HG02970 (cell line): ENCODE measurements around the gene EOLA1.
"Not testable (repeated sequence)": the region's sequence is repeated elsewhere in the genome, so short reads cannot be mapped to it uniquely, and the experiment has no call there.

ENCODE experiments used
- ATAC-seq: cut with Tn5 transposase; IDR thresholded peaks from one replicate; pipeline ENCODE4 v1.9.1; 2021; ENCODE audit warnings: mild to moderate bottlenecking, moderate library complexity, moderate number of reproducible peaks; ENCODE audit not compliant: unreplicated experiment, low FRiP score

The EOLA1 gene

DNA sequence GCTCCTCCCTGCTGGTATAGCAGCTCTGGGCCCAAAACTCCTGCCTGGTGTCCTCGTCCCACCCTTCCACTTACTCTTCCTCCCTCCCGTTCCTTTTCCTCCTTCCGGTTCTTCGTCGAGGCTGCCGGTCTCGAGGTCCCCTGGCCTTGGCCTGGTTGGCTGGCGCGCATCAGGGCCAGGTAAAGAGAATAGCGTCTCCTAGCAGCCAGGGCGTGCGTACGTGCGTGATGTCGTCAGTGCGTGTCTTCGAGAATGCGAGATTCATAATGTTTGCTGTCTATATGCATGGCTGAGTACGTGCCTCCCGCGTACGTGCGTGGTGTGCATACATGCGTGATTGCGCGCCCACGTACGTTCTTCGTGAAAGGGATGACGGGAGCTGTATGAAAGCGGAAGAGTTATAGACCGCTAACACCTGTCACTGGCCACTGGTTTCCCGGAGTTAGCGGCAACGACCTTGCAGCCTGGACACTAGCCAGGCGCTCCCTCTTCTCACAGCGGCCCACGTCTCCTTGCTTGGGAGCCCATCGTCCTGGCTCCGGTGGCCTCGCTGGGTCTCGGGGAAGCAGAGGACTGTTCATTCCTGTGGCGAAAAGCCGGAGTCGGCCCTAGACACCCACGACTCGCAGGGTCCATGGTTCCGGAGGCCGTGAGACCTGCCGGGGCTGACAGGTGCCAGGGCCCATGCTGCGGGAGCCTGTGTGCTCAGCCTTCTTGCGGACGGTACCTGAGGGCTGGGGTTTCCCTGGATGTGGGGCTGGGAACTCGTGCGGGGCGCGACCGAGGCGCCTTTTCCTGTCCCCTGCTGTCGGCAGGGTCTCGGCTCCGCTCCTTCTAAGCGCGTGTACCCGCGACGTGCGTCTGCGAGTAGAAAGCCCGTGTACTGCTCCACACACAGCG, at the start of gene EOLA1:
TSS of gene EOLA1 (plus strand) at position 392 of the 900 bp plus-strand sequence. CDS start 4,619 bp downstream, outside the sequence.
- peak; percentile 69 for ATAC-seq

DNA sequence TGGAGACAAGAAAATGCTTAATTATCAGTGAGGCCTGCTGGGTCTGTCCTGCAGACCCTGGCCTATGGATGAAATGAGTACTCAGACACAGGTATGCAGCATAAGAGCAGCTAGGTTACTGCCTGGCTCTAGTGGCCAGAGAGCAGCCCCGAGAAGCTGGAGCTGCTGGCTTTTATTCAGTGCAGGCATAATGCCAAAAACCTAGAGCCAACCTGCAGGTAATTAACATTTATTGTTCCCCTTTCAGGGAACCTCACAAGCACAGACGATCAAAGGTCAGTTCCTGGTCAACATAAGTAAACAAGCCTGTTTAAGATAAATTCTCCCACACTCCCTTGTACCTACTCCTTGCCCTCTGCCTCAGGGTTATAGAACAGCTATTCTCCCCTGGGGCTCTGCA, 49.0 kb upstream of the EOLA1 start:
- no peak for ATAC-seq

DNA sequence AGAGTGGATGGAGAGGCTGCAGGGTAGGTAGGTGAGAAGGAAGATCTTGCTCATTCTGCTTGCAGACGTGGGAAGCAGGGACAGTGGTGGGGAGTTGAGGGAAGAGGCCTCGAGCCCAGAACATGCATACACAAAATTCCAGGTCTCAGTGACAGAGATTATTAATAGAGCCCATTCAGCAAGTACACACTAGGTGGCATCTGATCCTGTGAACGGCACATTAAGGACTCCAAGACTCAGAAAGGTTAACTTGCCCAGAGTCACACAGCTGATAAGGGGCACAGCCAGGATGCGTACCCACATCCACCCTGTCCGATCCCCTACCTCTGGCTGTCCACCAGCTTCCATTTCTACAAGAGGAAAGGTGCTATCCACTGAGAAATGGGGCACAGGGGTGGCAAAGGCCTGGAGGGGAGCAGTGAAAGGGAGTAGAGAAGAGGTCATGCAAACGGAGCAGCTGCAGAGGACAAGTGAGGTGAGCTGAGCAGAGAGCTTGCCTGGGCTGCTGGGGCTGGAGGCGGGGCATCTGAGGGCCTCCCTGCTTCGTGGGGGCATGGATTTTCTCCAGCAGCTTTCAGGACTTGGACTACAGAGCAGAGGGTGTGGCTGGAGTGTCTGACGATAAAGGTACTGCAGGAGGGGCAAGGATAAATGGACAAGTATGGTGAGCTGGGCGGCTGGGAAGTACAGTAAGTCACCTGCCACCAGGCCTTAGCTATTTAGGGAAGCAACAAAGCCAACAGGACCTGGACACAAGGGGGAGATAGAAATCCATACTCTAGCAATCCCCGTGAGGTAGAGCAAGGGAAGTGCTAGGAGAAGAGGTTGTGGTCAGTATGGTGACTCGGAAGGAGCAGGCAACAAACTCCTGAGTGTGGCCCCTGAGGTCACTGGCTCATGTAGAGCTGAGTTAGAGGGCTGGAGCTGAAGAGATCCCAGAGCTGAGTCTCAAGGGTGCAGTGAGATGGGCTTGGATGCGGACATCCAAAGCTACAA, 46.9 kb upstream of the EOLA1 start:
- ATAC-seq, result no peak

DNA sequence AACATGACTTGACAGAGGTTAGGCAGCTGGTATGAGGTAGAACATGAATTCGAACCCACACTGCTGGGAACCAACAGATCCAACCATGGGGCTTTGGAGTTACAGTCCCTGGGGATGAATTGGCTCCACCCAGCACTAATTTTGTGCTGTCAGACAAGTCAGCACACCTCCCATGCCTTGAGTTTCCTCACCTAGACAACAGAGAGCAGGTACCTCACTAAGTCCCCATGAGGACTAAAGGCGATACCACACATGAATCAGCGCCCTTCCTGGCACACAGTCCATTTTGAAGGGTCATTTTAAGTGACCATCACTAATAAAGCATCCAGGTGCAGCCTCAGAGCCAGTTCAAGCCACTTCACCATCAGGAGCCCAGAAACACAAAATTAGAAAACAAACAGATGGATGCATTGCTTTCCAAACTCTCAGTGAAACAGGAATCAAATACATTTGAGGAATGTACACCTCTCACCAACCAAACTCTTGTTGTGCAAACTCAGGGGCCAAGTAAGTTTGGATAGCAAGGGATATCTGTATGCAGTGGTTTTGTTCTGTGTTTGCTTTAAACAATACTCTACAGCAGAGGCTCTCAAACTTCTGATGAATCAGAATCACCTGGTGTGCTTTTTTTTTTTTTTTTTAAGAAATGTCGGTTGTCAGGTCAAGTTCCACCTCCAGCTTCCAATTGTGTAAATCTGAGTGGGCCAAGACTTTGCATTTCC, 45.8 kb upstream of the EOLA1 start:
- no peak for ATAC-seq

DNA sequence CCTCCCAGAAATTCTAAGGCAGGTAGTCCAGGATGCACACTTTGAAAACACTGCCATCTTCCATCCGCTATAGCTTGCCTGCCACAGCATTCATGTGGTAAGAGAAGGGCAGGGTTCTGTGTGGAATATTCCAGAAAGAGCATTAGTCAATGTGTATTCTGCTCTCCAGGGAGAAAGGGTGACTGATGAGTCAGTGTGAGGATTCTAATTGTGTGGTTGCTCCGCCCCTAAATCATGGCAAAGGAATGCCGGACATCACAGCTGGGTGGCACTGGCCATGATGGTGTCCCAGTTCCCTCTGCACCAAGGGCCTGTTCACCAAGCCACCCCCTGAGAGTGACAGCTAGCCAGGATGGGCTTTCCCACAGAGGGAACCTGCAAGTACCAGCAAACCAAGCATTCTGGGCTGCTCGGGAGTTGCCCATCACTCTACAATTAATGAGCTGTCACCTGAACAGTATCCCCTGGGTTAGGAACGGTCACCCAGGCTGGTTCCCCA, 45.2 kb upstream of the EOLA1 start:
- no peak for ATAC-seq

DNA sequence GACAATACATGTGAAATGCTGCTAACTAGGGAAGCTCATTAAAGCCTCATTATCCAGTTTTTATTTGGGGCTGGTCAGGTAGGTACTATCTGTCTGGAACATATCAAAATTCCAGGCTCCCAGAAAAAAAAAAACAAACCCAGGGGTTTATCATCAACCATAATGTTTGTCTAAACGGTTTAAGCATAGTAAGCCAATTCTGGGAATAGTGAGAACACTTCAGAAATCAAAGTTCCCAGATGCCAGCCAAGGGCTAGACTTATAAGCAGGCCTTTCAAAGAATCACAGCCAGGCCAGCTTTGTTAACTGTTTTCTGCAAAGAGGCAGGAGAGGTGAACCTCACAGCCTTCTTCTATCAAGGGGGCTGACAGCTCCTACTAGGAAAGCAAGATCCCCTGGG, 43.8 kb upstream of the EOLA1 start:
- no peak for ATAC-seq

DNA sequence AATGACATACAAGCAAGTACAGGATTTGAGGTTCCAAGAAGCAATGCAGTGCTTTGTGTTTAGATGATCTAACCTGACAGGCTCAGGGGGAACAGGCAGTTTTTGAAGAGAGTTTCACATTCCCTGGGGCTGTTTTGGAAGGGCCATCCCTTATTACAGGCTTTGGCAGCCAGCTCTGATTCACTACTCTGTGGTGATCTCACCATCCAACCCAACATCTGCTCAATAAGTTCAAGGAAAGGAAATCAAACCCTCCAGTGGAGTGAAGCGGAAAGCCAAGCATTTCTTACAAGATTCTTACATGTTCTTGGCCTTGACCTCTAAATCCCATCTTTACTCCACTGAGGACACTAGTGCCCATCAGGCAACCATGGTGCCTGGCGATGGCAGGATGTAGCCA, 43.2 kb upstream of the EOLA1 start:
- ATAC-seq, result no peak

DNA sequence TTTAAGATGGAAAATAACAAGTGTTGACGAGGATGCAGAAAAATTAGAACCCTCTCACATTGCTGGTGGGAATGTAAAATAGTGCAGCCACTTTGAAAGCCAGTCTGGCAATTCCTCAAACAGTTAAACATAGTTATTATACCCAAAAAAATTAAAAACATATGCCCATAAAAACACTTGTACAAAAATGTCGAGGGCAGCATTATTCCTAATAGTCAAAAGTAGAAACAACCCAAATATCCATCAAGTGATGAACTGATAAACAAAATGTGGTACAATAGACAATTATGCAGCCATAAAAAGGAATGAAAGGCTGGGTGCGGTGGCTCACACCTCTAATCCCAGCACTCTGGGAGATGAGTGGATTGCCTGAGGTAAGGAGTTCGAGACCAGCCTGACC, 42.0 kb upstream of the EOLA1 start:
- no peak for ATAC-seq

DNA sequence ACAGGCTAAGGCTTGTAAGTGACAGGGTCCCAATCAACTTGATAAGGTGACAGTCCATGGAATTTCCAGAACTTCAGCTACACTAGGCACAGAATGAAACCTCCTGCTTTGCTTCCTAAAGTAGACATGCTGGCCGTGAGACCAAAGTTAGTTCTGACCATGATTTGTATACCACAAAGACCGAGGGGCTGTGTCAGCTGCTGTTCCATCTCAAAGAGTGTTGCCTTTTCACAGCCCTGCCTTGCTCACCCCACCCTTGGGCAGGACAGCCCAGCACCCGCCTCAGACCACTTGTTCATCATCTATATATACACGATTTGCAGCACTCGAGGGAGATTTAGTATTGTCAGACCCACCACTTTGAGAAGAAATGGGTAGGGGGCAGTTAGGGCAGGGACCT, 41.0 kb upstream of the EOLA1 start:
- ATAC-seq, result no peak

DNA sequence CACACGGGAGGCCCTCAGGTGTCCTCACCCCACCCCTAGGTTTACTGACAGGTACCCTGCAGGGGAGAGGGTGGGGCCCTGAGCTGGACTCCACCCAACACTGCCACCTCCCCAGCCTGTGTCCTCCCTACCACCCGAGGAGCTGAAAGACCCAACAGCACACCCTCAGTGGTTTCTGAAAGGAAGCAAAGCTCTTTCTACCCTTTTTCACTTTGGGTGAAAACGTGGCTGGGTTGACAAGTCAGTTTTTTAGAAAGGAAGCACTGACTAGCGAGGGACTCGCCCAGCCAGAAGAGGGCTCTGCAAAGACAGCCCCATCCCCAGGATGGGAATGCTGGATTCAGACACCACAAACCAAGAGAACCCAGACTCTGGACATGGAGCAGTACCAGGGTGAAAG, 37.9 kb upstream of the EOLA1 start:
- ATAC-seq, result not testable (repeated sequence)

DNA sequence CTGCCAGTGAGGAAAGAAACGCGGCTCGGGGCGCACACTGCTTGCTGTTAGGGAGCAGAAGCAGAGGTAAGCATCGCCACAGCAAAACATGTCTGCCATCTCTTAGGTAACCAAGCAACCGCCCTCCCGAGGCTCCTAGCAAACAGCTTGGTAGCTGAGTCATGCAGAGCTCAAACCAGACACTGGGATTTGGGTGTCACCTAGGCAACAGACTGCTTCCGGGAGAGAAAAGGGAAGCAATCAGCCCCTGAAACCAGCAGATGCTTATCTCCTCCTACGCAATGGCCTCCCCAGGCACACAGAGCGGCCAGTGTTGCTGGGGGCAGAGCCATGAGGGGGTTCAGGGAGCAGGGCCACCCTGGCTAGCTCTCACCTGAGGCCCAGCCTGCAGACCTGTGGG, 37.4 kb upstream of the EOLA1 start:
- peak; percentile 47 for ATAC-seq

DNA sequence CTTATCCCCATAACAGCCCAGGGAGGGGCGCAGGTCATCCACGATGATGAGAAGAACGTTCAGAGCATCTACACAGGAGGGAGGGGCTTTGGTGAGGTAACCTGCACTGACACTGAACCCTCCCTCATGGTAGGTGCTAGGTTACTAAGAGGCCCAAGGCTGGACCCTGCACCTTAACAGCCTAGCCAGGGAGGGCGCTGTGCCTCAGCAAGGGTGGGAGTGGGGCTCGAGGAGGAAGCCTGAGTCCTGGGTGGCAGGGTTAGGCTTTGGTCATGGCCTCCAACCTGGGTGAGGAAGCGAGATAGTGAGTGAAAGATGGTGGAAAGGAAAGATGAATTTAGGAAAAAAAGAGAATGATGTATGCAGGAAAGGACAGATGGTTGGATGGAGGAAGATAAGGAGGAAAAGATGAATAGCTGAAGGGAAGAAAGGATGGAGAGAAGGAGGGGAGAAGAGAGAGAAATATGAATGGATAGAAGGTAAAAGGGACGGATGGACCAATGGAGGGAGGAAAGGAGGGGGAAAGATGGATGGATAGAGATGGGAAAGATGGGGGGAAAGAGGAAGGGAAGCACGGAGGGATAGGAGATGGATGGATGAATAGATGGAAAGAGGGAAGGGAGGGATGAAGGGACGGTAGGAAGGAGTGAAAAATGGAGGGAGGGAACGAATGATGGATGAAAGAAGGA, 36.4 kb upstream of the EOLA1 start:
- no peak for ATAC-seq

DNA sequence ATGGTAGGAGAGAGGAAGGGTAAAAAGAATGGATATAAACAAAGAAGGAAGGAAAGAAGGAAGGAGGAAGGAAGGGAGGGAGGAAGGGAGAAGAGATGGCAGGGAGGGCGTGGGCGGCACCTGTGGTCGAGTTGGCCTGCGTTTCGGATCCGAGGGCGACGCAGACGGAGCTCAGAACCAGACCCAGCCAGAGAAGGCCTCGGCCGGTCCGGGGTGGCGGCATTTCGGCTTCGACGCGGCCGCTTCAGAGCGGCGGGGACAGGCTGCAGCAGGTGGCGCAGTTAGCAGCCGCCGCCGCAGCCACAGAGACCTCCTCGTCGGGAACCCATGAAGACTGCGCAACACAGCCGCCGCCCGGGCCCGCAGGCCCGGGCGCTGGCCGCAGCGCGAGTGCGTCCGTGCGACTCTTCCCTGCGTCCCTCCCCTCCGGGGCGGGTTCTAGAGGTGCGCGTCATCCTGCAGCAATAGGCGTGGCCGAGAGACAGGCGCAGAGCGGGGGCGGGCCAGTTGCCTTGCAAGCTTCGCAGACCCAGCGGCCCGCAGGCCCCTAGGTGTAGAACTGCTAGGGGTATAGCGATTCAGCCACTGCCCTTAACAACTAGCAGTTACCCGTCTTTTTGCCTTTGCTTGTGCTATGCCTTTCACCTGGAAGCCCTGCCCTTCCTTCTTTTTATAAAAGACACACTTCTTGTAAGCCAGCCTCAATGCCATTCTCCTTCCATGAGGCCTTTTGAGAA, 35.7 kb upstream of the EOLA1 start, which contains the start of gene IDS:
TSS of gene IDS (minus strand) at position 392 of the 737 bp plus-strand sequence. CDS start at position 223, 169 bp downstream.
- ATAC-seq, result peak; percentile 59

DNA sequence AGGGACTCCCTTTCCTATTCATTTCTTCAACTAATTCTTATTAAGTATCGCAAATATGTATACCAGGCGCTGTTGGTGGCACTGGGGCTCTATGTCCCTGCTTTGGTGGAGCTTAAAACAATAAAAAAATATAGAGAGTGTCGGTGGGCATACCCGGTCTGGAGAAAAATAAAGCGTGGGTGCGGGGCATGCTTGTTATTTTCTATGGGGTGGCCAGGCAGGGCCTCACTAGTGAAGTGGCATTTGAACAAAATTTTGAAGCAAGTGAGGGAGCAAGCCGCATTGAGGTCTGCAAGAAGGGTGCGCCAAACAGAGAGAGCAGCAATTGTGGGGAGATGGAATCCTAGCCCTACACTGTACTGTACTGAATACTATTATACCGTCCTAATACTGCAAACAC, 35.1 kb upstream of the EOLA1 start:
- ATAC-seq, result no peak

DNA sequence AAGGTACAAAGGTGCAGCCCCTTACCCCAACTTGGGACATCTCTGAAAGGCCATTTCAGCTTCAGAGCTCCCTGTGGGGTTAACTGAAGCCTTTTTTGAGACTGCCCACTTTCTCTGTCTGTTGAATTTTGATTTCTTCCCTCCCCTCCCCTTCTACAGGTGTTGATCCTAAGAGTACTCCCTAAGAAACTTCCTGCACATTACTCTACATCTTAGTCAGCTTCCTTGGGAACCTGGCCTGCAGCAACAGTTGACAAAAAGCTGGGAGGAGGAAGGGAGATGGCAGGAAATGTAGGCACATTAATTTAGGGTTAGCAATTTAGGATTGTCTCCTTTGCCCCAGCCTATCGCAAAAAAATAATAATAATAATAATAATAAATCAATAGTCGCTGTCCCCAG, 34.5 kb upstream of the EOLA1 start:
- no peak for ATAC-seq

DNA sequence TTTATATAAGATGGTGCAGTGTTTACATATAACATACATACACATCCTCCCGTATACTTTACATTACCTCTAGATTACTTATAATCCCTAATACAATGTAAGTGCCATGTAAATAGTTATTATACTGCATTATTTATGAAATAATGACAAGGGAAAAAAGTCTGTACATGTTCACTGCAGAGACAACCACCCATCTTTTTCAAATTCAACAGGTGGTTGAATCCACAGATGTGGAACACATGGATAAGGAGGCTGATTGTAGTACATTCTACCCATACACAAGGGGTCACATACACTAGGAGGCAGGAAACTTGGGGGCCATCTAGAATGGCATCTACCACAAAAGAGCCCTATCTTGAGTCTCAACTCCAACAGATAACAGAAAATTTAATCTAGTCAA, 32.3 kb upstream of the EOLA1 start:
- ATAC-seq, result no peak

DNA sequence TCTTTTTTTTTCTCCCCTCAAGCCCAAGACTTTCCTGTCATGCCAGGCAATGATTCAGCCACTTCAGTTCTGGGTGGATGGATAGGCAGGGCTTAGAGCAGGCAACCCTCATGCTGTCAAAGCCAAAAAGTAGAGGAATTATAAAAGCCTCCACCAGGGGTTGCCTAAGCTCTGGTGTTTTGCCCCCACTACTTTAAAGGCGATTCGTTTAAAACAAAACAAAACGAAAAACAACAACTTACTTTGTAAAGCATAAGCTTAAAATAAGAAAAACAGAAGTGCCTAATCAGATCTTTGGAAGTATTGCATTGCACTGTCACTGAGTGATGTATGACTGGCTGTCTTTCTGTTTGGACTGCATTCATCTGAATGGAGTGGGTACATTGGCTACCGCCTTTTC, 30.4 kb upstream of the EOLA1 start:
- no peak for ATAC-seq

DNA sequence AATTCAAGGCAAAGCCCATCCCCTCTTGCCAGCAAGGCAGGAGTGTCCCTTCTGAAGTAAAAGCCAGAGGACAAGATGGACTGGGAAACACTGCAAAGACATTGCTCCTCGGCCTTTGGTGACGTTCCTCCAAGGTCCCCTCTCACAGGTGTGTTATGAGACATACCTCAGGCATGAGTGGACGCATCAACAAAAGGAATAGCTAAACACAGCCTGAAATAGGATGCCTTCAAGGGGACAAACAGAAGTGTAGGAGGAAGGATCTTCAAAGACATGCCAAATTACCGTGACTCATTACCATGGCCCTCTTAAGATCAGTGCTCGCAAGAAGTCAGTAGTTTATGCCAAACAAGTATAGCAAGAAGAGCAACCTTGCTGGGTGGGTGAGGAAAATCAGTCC, 29.7 kb upstream of the EOLA1 start:
- ATAC-seq, result no peak
